ENCODE results near the gene STXBP6. TPM values are rescaled to one million over a fixed set of nuclear protein-coding genes. Genes with fewer than 3 reads are reported as not detected.

STXBP6 gene
- total and polyA plus RNA-seq, 2 of the 13 experiments (the other 11 are each of a cell fraction or from before 2014, with no cell fraction given): 35.3 to 42.8 TPM

- Histone ChIP-seq H3K9me3 (ENCODE audit: low read length) (no peaks in the 10 kb centered on the region), H4K20me1 (ENCODE audit: insufficient read depth, low read length) (no peaks in the 10 kb centered on the region), H3K27me3 (ENCODE audit: control insufficient read depth in 1 of 2, insufficient read depth in 2 of 2, low read length in 2 of 2) (no peaks in the 10 kb centered on the region), H3K9ac (ENCODE audit: insufficient read depth, low read depth, low read length) (no peak overlapping the region), H2AFZ (ENCODE audit: low read length) (no peak overlapping the region), H3K4me3 (replicated peaks in 1 of 3; ENCODE audit: insufficient read depth in 1 of 3, low read depth in 2 of 3, low read length in 3 of 3) (no peak overlapping the region), H3K4me2 (ENCODE audit: low read depth, low read length) (no peak overlapping the region), H3K4me1 (ENCODE audit: insufficient read depth, low read length) (peaks cover 35% of the 10 kb centered on the region), H3K36me3 (replicated peaks in 1 of 2; ENCODE audit: control insufficient read depth in 1 of 2, insufficient read depth in 2 of 2, low read length in 2 of 2) (0 out of 5 replicates have a peak, but pooled peaks cover 0 to 1% of the 10 kb centered on the region in 2 experiments), H3K79me2 (ENCODE audit: insufficient read depth, low read length) (no peaks in the 10 kb centered on the region), H3K27ac (ENCODE audit: extremely low read length, insufficient read depth, low read length) (no peak overlapping the region)
- BruUV-seq (replicated peaks): no TSS peak
- in situ Hi-C loops (cut with HindIII; ENCODE audit: extremely low pct_ligation_motif_present, low pct_unique_long_range_greater_than_20kb): no loop called here
- FAIRE-seq (no peak), ATAC-seq (no peak), DNase-seq (ENCODE audit: low spot score) (no peak)
- WGBS (ENCODE audit: low lambda C conversion rate): 89% methylated on average over 2 of the region's 2 CpGs
- ChIA-PET CTCF (ENCODE audit: low intra/inter-chr PET ratio, low total read pairs) (no interaction called here), POLR2A (no interaction called here)
- intact Hi-C loops (cut with micrococcal nuclease; ENCODE audit: unreplicated experiment): no loop called here
- no peak for TF ChIP-seq SYNCRIP (IDR thresholded peaks at IDR 0.05; ENCODE audit: insufficient read depth, low read depth, low read length)
- TF ChIP-seq ZC3H13 (CRISPR knock-in tag; IDR thresholded peaks at IDR 0.05): no peak
- no peak for TF ChIP-seq ZNF574 (CRISPR knock-in tag; IDR thresholded peaks at IDR 0.05)
- TF ChIP-seq PAWR (CRISPR knock-in tag; IDR thresholded peaks at IDR 0.05; ENCODE audit: borderline replicate concordance): no peak
- no peak for TF ChIP-seq ZFY (CRISPR knock-in tag; IDR thresholded peaks at IDR 0.05)
- TF ChIP-seq GABPA (IDR thresholded peaks at IDR 0.05; ENCODE audit: low read depth, low read length): no peak
- TF ChIP-seq GABPA (CRISPR knock-in tag; IDR thresholded peaks at IDR 0.05; ENCODE audit: low read depth): no peak
- TF ChIP-seq FUBP1 (CRISPR knock-in tag; IDR thresholded peaks at IDR 0.05; ENCODE audit: borderline replicate concordance): no peak
- TF ChIP-seq ZNF432 (CRISPR knock-in tag; IDR thresholded peaks at IDR 0.05; ENCODE audit: borderline replicate concordance): no peak
- TF ChIP-seq DRAP1 (CRISPR knock-in tag; IDR thresholded peaks at IDR 0.05): no peak
- no peak for TF ChIP-seq SNAPC4 (CRISPR knock-in tag; IDR thresholded peaks at IDR 0.05)
These were observed 204.1 kb downstream of the STXBP6 start for GRCh38 chr14:24845851-24846250.

All from HepG2 (cell line).